AG09319 (cell line): Measurements from ENCODE around the gene RUFY1.
"Not testable (repeated sequence)": the region's sequence is repeated elsewhere in the genome, so short reads cannot be mapped to it uniquely, and the experiment has no call there.

Experiments used
- DNase-seq: peaks from one replicate; pipeline ENCODE4 v3.0.0-alpha.2; 2010; ENCODE audit warnings: low read depth; ENCODE audit errors: extremely low read depth
- TF ChIP-seq, protein P1 (sequence below): IDR thresholded peaks from 2 replicates; pipeline ENCODE4 v1.5.1; 2011; ENCODE audit warnings: low read depth, mild to moderate bottlenecking, inconsistent platforms, low read length, moderate library complexity

The RUFY1 gene

DNA sequence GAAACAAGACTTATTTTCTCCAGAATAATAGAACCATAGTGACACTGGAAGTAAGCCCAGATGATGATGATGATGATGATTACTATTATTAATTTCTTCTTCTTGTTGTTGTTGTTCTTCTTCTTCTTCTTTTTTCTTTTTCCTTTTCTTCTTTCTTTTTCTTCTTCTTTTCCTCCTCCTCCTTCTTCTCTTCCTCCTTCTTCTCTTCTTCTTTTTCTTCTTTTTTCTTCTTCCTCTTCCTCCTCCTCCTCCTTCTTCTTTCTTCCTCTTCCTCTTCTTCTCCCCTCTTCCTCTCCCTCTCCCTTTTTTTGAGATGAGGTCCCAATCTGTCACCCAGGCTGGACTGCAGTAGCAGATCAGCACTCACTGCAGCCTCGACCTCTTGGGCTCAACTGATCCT is 40.5 kb upstream of the RUFY1 start:
- TF ChIP-seq, protein P1, sequence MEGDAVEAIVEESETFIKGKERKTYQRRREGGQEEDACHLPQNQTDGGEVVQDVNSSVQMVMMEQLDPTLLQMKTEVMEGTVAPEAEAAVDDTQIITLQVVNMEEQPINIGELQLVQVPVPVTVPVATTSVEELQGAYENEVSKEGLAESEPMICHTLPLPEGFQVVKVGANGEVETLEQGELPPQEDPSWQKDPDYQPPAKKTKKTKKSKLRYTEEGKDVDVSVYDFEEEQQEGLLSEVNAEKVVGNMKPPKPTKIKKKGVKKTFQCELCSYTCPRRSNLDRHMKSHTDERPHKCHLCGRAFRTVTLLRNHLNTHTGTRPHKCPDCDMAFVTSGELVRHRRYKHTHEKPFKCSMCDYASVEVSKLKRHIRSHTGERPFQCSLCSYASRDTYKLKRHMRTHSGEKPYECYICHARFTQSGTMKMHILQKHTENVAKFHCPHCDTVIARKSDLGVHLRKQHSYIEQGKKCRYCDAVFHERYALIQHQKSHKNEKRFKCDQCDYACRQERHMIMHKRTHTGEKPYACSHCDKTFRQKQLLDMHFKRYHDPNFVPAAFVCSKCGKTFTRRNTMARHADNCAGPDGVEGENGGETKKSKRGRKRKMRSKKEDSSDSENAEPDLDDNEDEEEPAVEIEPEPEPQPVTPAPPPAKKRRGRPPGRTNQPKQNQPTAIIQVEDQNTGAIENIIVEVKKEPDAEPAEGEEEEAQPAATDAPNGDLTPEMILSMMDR = no peak
- DNase-seq = no peak

DNA sequence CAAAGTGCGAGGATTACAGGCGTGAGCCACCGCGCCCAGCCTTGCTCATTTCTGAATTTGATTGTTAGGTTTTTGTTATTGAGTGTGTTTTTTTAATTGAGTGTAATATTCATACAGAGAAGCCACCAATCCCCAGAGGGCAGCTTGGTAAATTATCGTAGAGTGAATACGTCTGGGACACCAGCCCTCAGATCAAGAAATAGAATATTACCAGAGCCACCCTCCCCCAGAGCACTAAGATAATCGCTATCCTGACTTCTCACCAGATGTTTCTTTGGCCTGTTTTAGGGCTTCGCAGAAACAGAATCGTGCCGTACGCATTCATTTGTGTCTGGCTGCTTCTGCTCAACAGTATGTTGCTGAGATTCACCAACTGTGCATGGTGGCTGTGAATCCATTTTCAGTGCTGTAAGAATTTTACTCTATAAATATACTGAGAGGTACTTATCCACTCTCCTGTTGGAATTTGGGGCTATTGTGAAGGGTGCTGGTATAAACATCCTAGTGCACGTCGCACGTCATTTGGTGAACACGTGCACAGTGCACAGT is 37.8 kb upstream of the RUFY1 start:
- DNase-seq = no peak

DNA sequence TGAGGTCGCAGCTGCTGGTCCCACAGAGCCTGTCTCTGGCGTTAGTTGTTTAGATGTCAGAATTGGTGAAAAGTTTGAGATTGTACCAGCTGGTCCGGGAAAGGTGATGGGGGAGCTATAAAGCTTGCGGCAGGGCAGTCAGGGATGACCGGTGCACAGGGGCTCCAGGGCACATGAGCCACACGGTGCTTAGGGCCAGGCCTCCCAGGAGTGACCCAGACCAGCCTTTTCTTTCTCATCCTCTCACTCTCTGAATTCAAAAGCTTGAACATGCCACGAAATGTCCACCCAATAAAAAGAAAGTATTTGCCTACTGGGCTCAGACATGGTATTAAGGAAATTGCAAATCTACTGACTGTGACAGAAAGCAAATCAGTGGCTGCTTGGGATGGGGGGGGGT is 34.9 kb upstream of the RUFY1 start:
- DNase-seq = not testable (repeated sequence)

More for the DNA sequence above, 37.8 kb upstream of the RUFY1 start:
- TF ChIP-seq, protein P1 = no peak

GRCh38 chr5:179516221-179516620 is 34.1 kb upstream of the RUFY1 start:
- TF ChIP-seq, protein P1 = no peak
- DNase-seq = no peak

DNA sequence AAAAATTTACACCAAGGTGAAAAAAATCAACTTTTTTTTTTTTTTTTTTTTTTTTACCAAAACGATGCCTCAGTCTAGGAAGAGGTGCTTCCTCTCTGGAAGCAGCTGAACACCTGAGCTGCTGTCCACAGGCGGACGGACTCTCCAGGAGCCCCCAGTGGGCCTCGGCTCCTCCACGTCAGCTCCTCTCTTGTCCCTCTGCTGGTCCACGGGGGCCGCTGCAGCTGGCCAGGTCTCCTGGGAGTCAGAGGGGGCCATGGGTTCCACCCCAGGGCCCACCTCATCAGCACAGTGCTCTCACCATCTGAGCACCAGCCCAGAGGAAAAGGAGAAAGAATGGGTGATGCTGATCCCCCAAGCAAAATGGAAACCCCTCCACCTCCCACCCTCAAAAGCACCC is 32.6 kb upstream of the RUFY1 start:
- DNase-seq = not testable (repeated sequence)

- DNase-seq = not testable (repeated sequence)
Measured at GRCh38 chr5:179518369-179518768, 32.0 kb upstream of the RUFY1 start.

DNA sequence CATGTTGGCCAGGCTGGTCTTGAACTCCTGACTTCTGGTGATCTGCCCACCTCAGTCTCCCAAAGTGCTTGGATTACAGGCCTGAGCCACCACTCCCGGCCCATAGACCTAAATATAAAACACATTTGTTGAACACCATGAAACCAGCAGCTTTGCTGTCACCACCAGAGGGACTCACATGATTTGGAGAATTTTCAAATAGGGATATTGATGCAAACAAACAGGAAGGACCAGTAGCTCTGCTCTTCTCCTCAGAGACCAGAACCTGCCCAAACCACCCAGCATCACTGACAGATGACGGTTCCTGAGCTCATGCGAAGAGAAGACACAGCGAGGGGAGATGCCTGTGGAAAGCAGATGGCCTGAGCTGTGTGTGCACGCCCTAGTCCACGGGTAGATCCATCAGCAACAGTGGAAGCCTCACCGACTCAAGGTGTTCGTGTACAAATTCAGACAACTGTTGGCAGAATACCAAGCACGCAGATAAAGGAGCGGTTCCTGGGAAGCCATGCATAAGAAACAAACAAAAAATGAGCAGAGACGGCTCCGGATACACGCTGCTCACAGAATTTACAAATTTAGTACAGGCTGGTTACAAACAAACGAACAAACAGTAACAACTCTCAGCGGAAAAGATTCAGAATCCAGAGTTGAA is 30.8 kb upstream of the RUFY1 start:
- DNase-seq = not testable (repeated sequence)

DNA sequence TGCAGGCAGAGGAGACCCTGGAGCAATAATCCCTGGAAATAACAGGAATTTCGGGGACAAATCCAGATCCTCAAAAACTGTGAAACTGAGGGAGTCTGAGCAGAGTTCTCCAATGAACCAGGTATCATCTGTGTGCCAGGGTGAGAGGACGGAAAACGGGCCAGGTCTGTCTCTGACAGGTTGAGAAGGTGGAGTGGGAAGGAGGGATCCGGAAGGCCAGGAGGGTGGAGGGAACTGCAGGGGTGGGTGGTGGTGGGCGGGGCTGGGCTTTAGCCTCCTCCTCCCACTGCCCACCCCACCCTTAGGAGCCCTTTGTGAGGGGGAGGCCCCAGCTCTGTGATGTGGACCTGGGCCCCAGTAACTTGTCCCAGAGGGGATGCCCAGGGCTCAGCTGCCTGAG is 28.2 kb upstream of the RUFY1 start:
- not testable (repeated sequence) for DNase-seq

GRCh38 chr5:179526978-179527377 is 23.4 kb upstream of the RUFY1 start:
- TF ChIP-seq, protein P1 = no peak

GRCh38 chr5:179530069-179530998 is 20.0 kb upstream of the RUFY1 start:
- TF ChIP-seq, protein P1 = no peak; the same call in none of the 2 replicates
- DNase-seq = no peak

More at GRCh38 chr5:179526978-179527377, 23.4 kb upstream of the RUFY1 start:
- DNase-seq = no peak
